Kidney epithelial cell (primary cell): ENCODE results near the gene CRPPA. TPM values are rescaled to one million over a fixed set of nuclear protein-coding genes. Genes with fewer than 3 reads are reported as not detected.

Experiments
- DNase-seq: peaks from one replicate; pipeline ENCODE4 v3.0.0-alpha.2; 2010; ENCODE audit warnings: low read depth
- H3K27me3 ChIP-seq: 2 replicates; pipeline ENCODE4 v1.6.0; 2011; ENCODE audit warnings: low read length; ENCODE audit not compliant: control insufficient read depth, insufficient read depth
- H3K36me3 ChIP-seq: 2 replicates; pipeline ENCODE4 v1.5.1; 2011; ENCODE audit warnings: low read length; ENCODE audit not compliant: control insufficient read depth, insufficient read depth
- H3K4me3 ChIP-seq: 2 replicates; pipeline ENCODE4 v1.5.1; 2011; ENCODE audit warnings: low read depth, mild to moderate bottlenecking, control low read depth, low read length
- CTCF ChIP-seq: IDR thresholded peaks from 2 replicates; pipeline ENCODE4 v1.5.1; 2011; ENCODE audit warnings: mild to moderate bottlenecking, moderate library complexity, low read length, control low read depth, inconsistent platforms; ENCODE audit not compliant: insufficient read depth, poor library complexity, severe bottlenecking
- total RNA-seq: library from RNA; depleted of rRNA; stranded (reverse); fragments of >200 nt; gene quantifications from 2 replicates; pipeline ENCODE4 v1.2.3, GENCODE V29; 2015

Gene CRPPA
- total RNA-seq, 1 donor from 2014 or later = 1.8 TPM

GRCh38 chr7:16420329-16420648 lies 1.0 kb downstream of the CRPPA start:
- Histone ChIP-seq H3K27me3 (no peaks in the 10 kb centered on the region), H3K36me3 (no peaks in the 10 kb centered on the region), H3K4me3 (peak overlapping the region; percentile 54)
- DNase-seq = no peak
- no peak for TF ChIP-seq CTCF

GRCh38 chr7:16419859-16420258 lies 1.5 kb downstream of the CRPPA start:
- H3K27me3 ChIP-seq = no peaks in the 10 kb centered on the region
- no peak for TF ChIP-seq CTCF
- no peak for DNase-seq
- H3K36me3 ChIP-seq = no peaks in the 10 kb centered on the region
- no peak overlapping the region for H3K4me3 ChIP-seq

GRCh38 chr7:16419126-16419525 lies 2.2 kb downstream of the CRPPA start:
- DNase-seq = no peak
- no peak for TF ChIP-seq CTCF
- H3K4me3 ChIP-seq = no peak overlapping the region
- H3K36me3 ChIP-seq = no peaks in the 10 kb centered on the region
- no peaks in the 10 kb centered on the region for H3K27me3 ChIP-seq

GRCh38 chr7:16417906-16418305 lies 3.4 kb downstream of the CRPPA start:
- Histone ChIP-seq H3K27me3 (no peaks in the 10 kb centered on the region), H3K4me3 (no peak overlapping the region), H3K36me3 (no peaks in the 10 kb centered on the region)
- no peak for TF ChIP-seq CTCF
- DNase-seq = no peak

GRCh38 chr7:16416289-16417282 lies 4.8 kb downstream of the CRPPA start:
- H3K27me3 ChIP-seq = no peaks in the 10 kb centered on the region
- no peak overlapping the region for H3K4me3 ChIP-seq
- no peak for DNase-seq
- TF ChIP-seq CTCF = no peak
- H3K36me3 ChIP-seq = no peaks in the 10 kb centered on the region
